Measurements from ENCODE around the gene CDC42SE2. TPM values are rescaled to one million over a fixed set of nuclear protein-coding genes. Genes with fewer than 3 reads are reported as not detected.

The CDC42SE2 gene, protein sequence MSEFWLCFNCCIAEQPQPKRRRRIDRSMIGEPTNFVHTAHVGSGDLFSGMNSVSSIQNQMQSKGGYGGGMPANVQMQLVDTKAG
- total RNA-seq (2013): 71.6 TPM
- polyA plus RNA-seq: 100 to 1,000 TPM in 1 of 3 donors, 10 to 100 TPM in 2; 34.4 to 135 (median 92.6) TPM
- 24.9 and 43.6 TPM in 2 replicates for polyA minus RNA-seq
- 54.6 to 177 (median 123) reads per million in 11 experiments for total RNA-seq

DNA sequence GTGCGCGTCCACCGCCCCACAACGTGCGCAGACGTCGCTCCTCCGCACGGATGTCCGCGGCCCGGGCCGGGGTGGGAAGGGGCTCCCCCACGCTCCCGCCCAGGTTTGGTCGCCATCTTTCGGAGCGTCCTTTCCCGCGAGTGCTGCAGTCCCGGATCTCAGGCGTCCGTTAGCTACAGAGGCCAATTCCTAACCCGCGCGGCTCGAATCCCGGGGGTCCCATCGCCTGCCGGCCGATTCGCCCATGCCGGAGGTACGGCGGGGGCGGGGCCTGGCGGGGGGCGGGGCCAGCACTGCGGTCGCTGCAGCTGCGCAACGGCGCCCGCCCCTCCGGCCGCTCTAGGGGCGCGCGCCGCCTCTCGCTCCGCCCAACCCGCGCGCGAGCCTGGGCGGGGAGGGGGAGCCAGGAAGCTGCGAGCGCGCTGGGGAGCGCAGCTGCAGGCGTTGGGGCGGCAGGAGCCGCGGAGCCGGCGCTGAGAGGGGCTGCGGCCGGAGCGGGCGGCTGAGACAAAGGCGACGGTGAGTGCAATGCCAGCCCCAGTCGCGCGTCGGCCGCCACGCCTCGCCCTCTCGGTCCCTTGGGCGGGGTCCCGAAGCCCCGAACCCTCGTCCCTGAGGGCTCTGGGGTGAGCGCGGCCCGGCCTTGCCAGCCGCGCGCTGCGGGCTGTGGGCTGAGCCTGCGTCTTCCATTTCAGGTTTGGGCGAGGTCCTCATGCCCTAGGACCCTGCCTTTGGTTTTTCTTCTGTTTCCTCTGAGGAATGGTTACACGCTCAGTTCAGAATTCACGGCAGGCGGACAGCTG, at the start of gene CDC42SE2:
CDC42SE2 (plus strand) TSS at position 406 of the 803 bp plus-strand sequence. CDS start 95,441 bp downstream, outside the sequence.
- Histone ChIP-seq H3K27ac (ENCODE audit: low read depth in 1 of 2, low read length in 2 of 2) (peak within 1 kb of the TSS; percentile 90 to 91), H3K9me3 (replicated peaks in 1 of 2; ENCODE audit: control insufficient read depth in 1 of 2, insufficient read depth in 1 of 2, low read length in 2 of 2) (no peaks in the 10 kb centered on the region), H3K4me3 (replicated peaks in 1 of 3; ENCODE audit: low read depth in 2 of 3, low read length in 3 of 3) (peak within 1 kb of the TSS; percentile 95 to 99 (median 99)), H3K4me2 (replicated peaks; ENCODE audit: extremely low read depth, low read length, poor library complexity, severe bottlenecking) (peak within 1 kb of the TSS; percentile 85), H4K20me1 (ENCODE audit: insufficient read depth, low read length) (peaks cover 32% of the 10 kb centered on the region), H3K27me3 (ENCODE audit: control insufficient read depth in 2 of 2, insufficient read depth in 2 of 2, low read length in 2 of 2) (no peaks in the 10 kb centered on the region), H3K9ac (ENCODE audit: insufficient read depth, low read length, poor library complexity, severe bottlenecking) (peak within 1 kb of the TSS; percentile 92), H2AFZ (ENCODE audit: insufficient read depth, low read depth, low read length, poor library complexity, severe bottlenecking) (peak within 1 kb of the TSS; percentile 76), H3K36me3 (replicated peaks in 1 of 2; ENCODE audit: control insufficient read depth in 1 of 2, insufficient read depth in 2 of 2, low read length in 2 of 2) (no peaks in the 10 kb centered on the region), H3K79me2 (ENCODE audit: insufficient read depth, low read length) (peaks cover 64% of the 10 kb centered on the region), H3K4me1 (ENCODE audit: control insufficient read depth in 1 of 2, insufficient read depth in 2 of 2, low read length in 2 of 2) (peaks cover 30 to 42% of the 10 kb centered on the region in 2 donors)
- Mint-ChIP-seq H3K9me3 (no peaks in the 10 kb centered on the region), H3K36me3 (peaks cover 1 to 10% of the 10 kb centered on the region in 2 donors), H3K4me1 (peaks cover 31% of the 10 kb centered on the region), H3K27me3 (ENCODE audit: low read depth in 3 of 3) (peaks cover 0 to 2% (median 0%) of the 10 kb centered on the region in 3 donors), H3K27ac (peak within 1 kb of the TSS; percentile 82 to 96 (median 92)), H3K4me3 (peak within 1 kb of the TSS; percentile 86 to 90)
- under 1% methylated on average over 91 of the region's 97 CpGs for WGBS (ENCODE audit: insufficient coverage)
- TF ChIP-seq, protein P1, sequence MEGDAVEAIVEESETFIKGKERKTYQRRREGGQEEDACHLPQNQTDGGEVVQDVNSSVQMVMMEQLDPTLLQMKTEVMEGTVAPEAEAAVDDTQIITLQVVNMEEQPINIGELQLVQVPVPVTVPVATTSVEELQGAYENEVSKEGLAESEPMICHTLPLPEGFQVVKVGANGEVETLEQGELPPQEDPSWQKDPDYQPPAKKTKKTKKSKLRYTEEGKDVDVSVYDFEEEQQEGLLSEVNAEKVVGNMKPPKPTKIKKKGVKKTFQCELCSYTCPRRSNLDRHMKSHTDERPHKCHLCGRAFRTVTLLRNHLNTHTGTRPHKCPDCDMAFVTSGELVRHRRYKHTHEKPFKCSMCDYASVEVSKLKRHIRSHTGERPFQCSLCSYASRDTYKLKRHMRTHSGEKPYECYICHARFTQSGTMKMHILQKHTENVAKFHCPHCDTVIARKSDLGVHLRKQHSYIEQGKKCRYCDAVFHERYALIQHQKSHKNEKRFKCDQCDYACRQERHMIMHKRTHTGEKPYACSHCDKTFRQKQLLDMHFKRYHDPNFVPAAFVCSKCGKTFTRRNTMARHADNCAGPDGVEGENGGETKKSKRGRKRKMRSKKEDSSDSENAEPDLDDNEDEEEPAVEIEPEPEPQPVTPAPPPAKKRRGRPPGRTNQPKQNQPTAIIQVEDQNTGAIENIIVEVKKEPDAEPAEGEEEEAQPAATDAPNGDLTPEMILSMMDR (IDR thresholded peaks at IDR 0.05): no peak
- peak; percentile 77 to 82 (median 78) for DNase-seq
- intact Hi-C loops (cut with micrococcal nuclease): loop anchor here in 1 of 2 donors (5.0 kb wide), 1 partner anchor 118 kb away; no protein-coding TSS in a partner anchor

GRCh38 chr5:131214609-131215227, 49.1 kb upstream of the CDC42SE2 start:
- peak overlapping the region in 2 of 7 donors; percentile 1 to 46 for H3K27ac Mint-ChIP-seq
- WGBS (ENCODE audit: insufficient coverage): 86% methylated on average over 3 of the region's 3 CpGs
- Histone ChIP-seq H2AFZ (ENCODE audit: insufficient read depth, low read depth, low read length, poor library complexity, severe bottlenecking) (peak overlapping the region; percentile 42), H3K27ac (ENCODE audit: low read depth in 1 of 2, low read length in 2 of 2) (peak overlapping the region in 1 of 2 donors; percentile 43), H3K9ac (ENCODE audit: insufficient read depth, low read length, poor library complexity, severe bottlenecking) (no peak overlapping the region), H3K36me3 (replicated peaks in 1 of 2; ENCODE audit: control insufficient read depth in 1 of 2, insufficient read depth in 2 of 2, low read length in 2 of 2) (no peaks in the 10 kb centered on the region), H3K4me2 (replicated peaks; ENCODE audit: extremely low read depth, low read length, poor library complexity, severe bottlenecking) (no peak overlapping the region), H3K4me3 (replicated peaks in 1 of 3; ENCODE audit: low read depth in 2 of 3, low read length in 3 of 3) (no peak overlapping the region), H3K79me2 (ENCODE audit: insufficient read depth, low read length) (peaks cover 6% of the 10 kb centered on the region), H3K9me3 (replicated peaks in 1 of 2; ENCODE audit: control insufficient read depth in 1 of 2, insufficient read depth in 1 of 2, low read length in 2 of 2) (no peaks in the 10 kb centered on the region), H4K20me1 (ENCODE audit: insufficient read depth, low read length) (no peaks in the 10 kb centered on the region), H3K27me3 (ENCODE audit: control insufficient read depth in 2 of 2, insufficient read depth in 2 of 2, low read length in 2 of 2) (no peaks in the 10 kb centered on the region), H3K4me1 (ENCODE audit: control insufficient read depth in 1 of 2, insufficient read depth in 2 of 2, low read length in 2 of 2) (peaks cover 41% of the 10 kb centered on the region in 2 donors)
- TF ChIP-seq, protein P1 (IDR thresholded peaks at IDR 0.05): no peak
- peaks cover 0 to 2% of the 10 kb centered on the region in 2 donors for H3K36me3 Mint-ChIP-seq
- DNase-seq: no peak
- H3K9me3 Mint-ChIP-seq: peaks cover 0 to 3% (median 0%) of the 10 kb centered on the region in 7 donors
- H3K4me1 Mint-ChIP-seq: peaks cover 44% of the 10 kb centered on the region
- intact Hi-C loops (cut with micrococcal nuclease): loop anchor here (5.0 kb wide), 1 partner anchor 38 kb away; no protein-coding TSS in a partner anchor
- H3K4me3 Mint-ChIP-seq: no peak overlapping the region
- no peaks in the 10 kb centered on the region for H3K27me3 Mint-ChIP-seq (ENCODE audit: low read depth in 3 of 3)
